Measurements from ENCODE around the gene PRG3.

The PRG3 gene

DNA sequence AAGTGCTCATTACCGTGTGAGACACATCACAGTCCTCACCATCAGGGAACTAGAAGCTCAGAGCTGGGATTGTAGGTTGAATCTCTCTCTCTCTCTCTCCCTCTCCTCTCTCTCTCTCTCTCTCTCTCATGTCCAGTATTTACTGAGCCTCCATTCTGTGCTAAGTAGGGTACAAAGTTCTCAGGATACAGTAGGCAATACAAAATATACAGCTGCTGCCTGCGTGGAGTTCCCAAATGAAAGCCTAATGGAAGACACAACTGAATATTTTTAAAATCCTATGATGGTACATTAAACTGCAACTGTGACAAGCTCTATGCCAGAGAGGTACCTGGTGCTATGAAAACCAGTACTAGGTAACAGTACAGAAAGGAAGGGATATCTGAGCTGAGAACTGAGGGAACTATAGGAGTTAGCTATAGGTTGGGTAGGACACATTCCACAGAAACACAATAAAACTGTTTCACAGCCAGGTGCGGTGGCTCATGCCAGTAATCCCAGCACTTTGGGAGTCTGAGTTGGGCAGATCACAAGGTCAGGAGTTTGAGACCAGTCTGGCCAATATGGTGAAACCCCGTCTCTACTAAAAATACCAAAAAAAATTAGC lies 19.1 kb upstream of the PRG3 start:
- Histone ChIP-seq H3K4me3 (ENCODE audit: low read length, poor library complexity, severe bottlenecking) (no peak overlapping the region), H3K9me3 (ENCODE audit: insufficient read depth, low read depth, low read length) (no peaks in the 10 kb centered on the region), H3K27me3 (ENCODE audit: insufficient read depth, low read length, poor library complexity, severe bottlenecking) (no peaks in the 10 kb centered on the region), H3K9me2 (replicated peaks; ENCODE audit: low read depth, low read length) (no peaks in the 10 kb centered on the region), H3K79me2 (ENCODE audit: insufficient read depth, low read length) (no peaks in the 10 kb centered on the region), H4K20me1 (ENCODE audit: insufficient read depth, low read length, poor library complexity, severe bottlenecking) (no peaks in the 10 kb centered on the region), H3F3A (ENCODE audit: low read depth) (no peaks in the 10 kb centered on the region), H3K9ac (ENCODE audit: low read depth, low read length, poor library complexity, severe bottlenecking) (no peak overlapping the region), H3K36me3 (ENCODE audit: insufficient read depth, low read length) (peaks cover 3% of the 10 kb centered on the region; the same call in 1 of the 2 replicates), H2AFZ (ENCODE audit: low read length) (no peak overlapping the region), H3K4me1 (ENCODE audit: insufficient read depth, low read length, poor library complexity, severe bottlenecking) (peaks cover 6% of the 10 kb centered on the region), H3K4me2 (ENCODE audit: low read depth, low read length, poor library complexity, severe bottlenecking) (no peak overlapping the region)
- no peak for TF ChIP-seq EZH2phosphoT487 (IDR thresholded peaks at IDR 0.05; ENCODE audit: borderline replicate concordance)
- TF ChIP-seq, protein P1, sequence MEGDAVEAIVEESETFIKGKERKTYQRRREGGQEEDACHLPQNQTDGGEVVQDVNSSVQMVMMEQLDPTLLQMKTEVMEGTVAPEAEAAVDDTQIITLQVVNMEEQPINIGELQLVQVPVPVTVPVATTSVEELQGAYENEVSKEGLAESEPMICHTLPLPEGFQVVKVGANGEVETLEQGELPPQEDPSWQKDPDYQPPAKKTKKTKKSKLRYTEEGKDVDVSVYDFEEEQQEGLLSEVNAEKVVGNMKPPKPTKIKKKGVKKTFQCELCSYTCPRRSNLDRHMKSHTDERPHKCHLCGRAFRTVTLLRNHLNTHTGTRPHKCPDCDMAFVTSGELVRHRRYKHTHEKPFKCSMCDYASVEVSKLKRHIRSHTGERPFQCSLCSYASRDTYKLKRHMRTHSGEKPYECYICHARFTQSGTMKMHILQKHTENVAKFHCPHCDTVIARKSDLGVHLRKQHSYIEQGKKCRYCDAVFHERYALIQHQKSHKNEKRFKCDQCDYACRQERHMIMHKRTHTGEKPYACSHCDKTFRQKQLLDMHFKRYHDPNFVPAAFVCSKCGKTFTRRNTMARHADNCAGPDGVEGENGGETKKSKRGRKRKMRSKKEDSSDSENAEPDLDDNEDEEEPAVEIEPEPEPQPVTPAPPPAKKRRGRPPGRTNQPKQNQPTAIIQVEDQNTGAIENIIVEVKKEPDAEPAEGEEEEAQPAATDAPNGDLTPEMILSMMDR (conservative IDR thresholded peaks at IDR 0.05; ENCODE audit: low read length), result no peak

DNA sequence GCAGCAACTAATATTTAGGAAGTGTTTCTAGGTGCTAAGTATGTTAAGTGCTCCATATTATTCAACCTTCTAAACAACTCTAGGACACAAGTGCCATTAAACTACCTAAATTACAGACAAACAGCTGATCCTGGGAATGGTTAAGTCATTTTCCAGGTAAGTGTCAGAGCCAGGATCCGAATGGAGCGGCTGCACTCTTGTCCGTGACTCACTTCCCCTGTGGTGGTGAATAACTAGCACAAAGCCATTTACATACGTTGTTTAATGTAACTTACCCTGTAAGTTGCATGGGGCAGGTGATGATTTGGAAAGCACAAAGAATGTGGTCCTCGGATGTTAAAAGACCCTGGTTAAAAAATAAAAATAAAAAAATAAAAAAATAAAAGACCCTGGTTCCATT lies 18.3 kb upstream of the PRG3 start:
- H3K4me1 ChIP-seq (ENCODE audit: insufficient read depth, low read length, poor library complexity, severe bottlenecking), result peaks cover 10% of the 10 kb centered on the region
- no peaks in the 10 kb centered on the region; the same call in 1 of the 2 replicates for H3K36me3 ChIP-seq (ENCODE audit: insufficient read depth, low read length)
- no peak overlapping the region for H3K9ac ChIP-seq (ENCODE audit: low read depth, low read length, poor library complexity, severe bottlenecking)
- no peak overlapping the region for H3K4me3 ChIP-seq (ENCODE audit: low read length, poor library complexity, severe bottlenecking)
- H3K27me3 ChIP-seq (ENCODE audit: insufficient read depth, low read length, poor library complexity, severe bottlenecking), result no peaks in the 10 kb centered on the region
- H3F3A ChIP-seq (ENCODE audit: low read depth), result no peaks in the 10 kb centered on the region
- no peak overlapping the region for H2AFZ ChIP-seq (ENCODE audit: low read length)
- no peaks in the 10 kb centered on the region for H3K79me2 ChIP-seq (ENCODE audit: insufficient read depth, low read length)
- H3K9me3 ChIP-seq (ENCODE audit: insufficient read depth, low read depth, low read length), result no peaks in the 10 kb centered on the region
- no peak overlapping the region for H3K4me2 ChIP-seq (ENCODE audit: low read depth, low read length, poor library complexity, severe bottlenecking)
- H4K20me1 ChIP-seq (ENCODE audit: insufficient read depth, low read length, poor library complexity, severe bottlenecking), result no peaks in the 10 kb centered on the region
- H3K9me2 ChIP-seq (replicated peaks; ENCODE audit: low read depth, low read length), result no peaks in the 10 kb centered on the region
- TF ChIP-seq, protein P1 (conservative IDR thresholded peaks at IDR 0.05; ENCODE audit: low read length), result no peak
- no peak for TF ChIP-seq EZH2phosphoT487 (IDR thresholded peaks at IDR 0.05; ENCODE audit: borderline replicate concordance)

DNA sequence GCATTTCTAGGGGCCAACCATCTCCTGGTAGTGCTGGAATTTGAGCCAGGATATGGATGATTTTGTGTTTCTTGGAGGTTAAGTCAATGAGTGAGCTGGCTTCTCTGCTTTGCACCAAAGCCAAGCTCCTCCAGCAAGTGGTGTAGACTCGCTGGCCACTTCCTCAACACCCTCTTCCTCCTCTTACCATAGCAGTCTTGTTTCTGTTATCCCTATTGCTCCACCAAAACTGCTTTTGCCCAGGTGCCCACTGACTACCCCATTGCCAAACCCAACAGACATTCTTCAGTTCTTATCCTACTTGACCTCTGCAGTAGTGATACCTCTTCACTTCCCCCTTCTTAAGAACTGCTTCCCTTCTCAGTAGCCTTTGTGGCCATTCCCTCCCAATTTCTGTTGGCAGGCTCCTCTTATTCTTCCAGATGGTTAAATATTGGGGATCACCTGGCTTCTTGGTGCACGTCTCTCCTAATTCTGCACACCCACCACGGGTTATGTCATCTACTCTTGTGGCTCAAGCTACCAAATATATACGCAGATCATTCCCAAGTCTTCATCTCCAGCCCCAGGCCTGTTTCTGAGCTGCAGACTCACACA lies 16.5 kb upstream of the PRG3 start:
- H3K9ac ChIP-seq (ENCODE audit: low read depth, low read length, poor library complexity, severe bottlenecking), result no peak overlapping the region
- H3K79me2 ChIP-seq (ENCODE audit: insufficient read depth, low read length), result no peaks in the 10 kb centered on the region
- no peak overlapping the region for H3K4me3 ChIP-seq (ENCODE audit: low read length, poor library complexity, severe bottlenecking)
- no peak overlapping the region for H3K4me2 ChIP-seq (ENCODE audit: low read depth, low read length, poor library complexity, severe bottlenecking)
- H3F3A ChIP-seq (ENCODE audit: low read depth), result no peaks in the 10 kb centered on the region
- no peaks in the 10 kb centered on the region for H4K20me1 ChIP-seq (ENCODE audit: insufficient read depth, low read length, poor library complexity, severe bottlenecking)
- no peaks in the 10 kb centered on the region for H3K9me2 ChIP-seq (replicated peaks; ENCODE audit: low read depth, low read length)
- no peaks in the 10 kb centered on the region for H3K36me3 ChIP-seq (ENCODE audit: insufficient read depth, low read length)
- H3K4me1 ChIP-seq (ENCODE audit: insufficient read depth, low read length, poor library complexity, severe bottlenecking), result peaks cover 10% of the 10 kb centered on the region
- H3K9me3 ChIP-seq (ENCODE audit: insufficient read depth, low read depth, low read length), result no peaks in the 10 kb centered on the region
- no peak overlapping the region for H2AFZ ChIP-seq (ENCODE audit: low read length)
- H3K27me3 ChIP-seq (ENCODE audit: insufficient read depth, low read length, poor library complexity, severe bottlenecking), result no peaks in the 10 kb centered on the region
- TF ChIP-seq, protein P1 (conservative IDR thresholded peaks at IDR 0.05; ENCODE audit: low read length), result no peak
- TF ChIP-seq EZH2phosphoT487 (IDR thresholded peaks at IDR 0.05; ENCODE audit: borderline replicate concordance), result no peak
